ELF-1 (cell line): ENCODE data around the gene SH3PXD2A.

Experiments
- DNase-seq: peaks from one replicate; pipeline ENCODE4 v3.0.0-alpha.2; 2016; ENCODE audit warnings: low read depth, low spot score

SH3PXD2A gene

GRCh38 chr10:103548006-103548405 is 307.4 kb downstream of the SH3PXD2A start:
- no peak for DNase-seq

DNA sequence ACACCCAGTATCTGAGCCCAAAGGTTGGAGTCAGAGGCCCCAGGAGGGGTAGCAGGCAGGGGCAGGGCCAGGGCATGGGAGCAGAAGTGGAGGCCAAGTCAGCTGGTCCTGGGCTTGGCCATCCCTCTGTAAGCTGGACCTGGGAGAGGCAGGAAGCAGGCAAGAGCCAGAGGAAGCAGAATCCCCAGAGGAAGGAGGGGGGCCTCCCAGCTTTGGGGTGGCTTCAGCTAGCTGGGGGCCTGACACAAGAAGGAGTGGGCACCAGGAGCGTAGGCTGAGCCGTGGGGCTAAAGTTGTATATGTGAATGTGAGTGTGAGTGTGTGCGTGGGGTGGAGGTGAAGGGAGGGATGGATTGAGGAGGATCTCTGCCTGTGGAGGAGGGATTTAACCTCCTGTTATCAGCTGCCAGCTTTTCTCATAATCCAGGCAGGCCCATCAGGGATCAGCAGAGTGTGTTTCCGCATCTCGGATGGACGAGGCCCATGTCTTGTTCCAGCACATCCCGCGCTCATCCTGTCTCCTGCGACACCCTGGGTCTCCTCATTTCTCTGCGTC is 307.9 kb downstream of the SH3PXD2A start:
- no peak for DNase-seq

DNA sequence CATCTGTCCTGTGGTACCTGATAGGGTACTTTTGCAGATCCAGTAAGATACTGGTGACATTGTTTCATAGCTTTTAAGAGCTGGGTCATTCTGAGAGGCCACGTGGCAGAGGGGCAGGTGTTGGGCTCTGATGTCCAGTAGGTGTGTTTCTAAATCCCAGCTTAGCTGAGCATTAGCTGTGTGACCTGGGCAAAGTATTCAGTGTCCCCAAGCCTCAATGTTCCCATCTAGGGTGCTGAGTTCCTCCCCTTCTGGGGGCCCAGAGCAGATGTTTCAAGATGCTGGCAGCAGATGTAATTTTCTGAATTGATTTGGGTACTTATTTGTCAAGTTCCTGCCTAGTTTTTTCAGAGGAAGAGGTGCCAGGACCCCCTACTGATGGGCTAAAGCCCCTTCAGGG is 309.0 kb downstream of the SH3PXD2A start:
- no peak for DNase-seq

- DNase-seq = no peak
Measured at GRCh38 chr10:103545771-103546281, 309.6 kb downstream of the SH3PXD2A start.

DNA sequence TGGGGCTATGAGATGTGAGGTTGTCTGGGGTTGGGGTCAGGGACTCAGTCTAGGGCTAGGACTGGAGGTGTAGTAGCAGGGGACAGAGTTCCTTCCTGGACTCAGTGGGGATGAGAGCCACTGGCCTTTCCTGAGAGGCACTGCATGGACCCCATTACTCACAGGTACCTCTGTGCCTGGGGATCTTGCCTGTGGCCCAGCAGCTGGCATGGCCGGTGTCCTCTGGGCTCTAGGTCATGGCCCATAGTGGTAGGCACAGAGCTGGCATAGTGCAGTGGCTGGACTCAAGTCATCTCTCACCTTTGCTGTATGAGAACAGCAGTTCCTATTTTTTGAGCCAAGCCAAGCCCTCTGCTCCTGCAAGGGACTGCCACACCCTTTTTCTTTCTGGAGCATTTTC is 310.0 kb downstream of the SH3PXD2A start:
- DNase-seq = no peak

DNA sequence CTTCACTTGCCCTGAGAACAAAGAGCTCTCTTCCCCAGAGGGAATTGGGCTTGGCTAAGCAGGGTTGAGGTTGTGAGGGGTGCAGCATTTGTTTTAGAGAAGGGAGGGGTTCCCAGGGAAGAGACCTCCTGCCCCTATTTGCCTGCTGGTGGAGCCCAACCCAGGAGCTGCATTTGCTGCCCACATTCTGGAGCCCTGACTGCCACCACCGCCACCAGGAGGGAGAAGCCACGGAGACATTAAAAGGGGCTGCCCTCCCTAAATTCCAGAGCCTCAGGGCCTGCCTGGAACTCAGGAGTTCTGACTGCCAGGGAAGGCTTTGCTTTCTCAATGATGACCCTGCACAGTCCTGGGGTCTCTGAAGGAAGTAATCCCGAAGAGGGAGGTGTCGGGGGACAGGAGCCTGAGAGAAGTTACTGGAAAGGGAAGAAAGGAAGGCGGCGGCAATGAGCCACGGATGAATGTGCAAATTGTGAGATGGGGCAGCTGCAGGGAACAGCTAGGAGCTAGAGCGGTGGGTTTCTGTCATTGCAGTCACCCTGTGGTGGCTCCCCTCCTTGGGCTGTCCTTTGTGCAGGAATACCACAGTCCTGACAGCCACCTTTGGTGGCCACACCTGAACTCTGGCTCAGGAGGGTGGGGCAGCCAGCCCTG is 310.6 kb downstream of the SH3PXD2A start:
- no peak for DNase-seq
